Subcutaneous preadipocyte (primary cell): ENCODE results near the gene LENG8. TPM values are rescaled to one million over a fixed set of nuclear protein-coding genes. Genes with fewer than 3 reads are reported as not detected.

Experiments
- small RNA-seq: library from RNA; depleted of rRNA; stranded (forward); fragments of <200 nt; gene quantifications from one replicate; pipeline ENCODE3, GENCODE V24; 2012
- total RNA-seq: library from RNA; depleted of rRNA; stranded (reverse); fragments of >200 nt; gene quantifications from 2 replicates; pipeline ENCODE4 v1.2.3, GENCODE V29; 2012

LENG8 gene
- 50.7 and 57.1 TPM in 2 replicates for total RNA-seq

DNA sequence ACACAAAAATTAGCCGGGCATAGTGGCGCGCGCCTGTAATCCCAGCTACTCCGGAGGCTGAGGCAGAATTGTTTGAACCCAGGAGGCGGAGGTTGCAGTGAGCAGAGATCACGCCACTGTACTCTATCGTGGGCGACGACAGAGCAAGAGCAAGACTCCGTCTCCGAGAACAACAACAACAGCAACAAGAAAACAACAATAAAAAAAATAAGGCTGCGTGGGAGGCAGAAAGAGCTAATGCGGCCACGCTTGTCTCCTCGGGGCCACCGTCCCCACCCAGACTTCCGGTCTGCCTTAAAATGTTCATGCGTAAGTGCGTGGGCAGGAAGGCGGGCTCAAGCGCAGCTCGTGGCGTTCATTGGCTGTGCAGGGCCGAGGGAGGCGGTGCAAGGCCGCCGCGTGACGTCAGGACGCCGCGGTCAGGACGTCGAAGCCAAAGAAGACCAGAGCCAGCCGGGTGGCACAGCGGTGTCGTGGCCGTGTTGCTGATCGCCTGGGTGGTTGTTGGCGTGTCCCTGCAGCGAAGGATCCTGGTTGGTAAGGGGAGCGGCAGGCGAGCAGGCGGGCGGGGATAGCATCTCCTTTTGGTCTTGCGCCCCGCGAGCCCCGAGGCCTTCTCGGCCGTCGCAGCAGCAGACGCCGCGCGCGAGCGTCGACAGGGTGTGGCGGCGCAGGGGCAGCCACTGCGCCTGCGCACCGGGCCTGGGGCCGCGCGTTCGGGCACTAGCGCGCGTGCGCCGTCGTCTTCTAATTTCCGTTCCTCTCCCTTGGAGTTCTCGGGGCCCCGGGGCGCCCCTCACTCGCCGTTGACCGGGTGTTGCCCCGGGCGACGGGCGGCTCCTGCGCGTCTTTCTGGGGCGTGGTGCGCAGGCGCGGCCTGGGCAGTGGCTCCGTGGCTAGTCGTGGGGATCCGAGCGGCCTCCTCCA lies at the start of gene LENG8:
LENG8 (plus strand) TSS at position 426 of the 927 bp plus-strand sequence. CDS start 2,146 bp downstream, outside the sequence.

DNA sequence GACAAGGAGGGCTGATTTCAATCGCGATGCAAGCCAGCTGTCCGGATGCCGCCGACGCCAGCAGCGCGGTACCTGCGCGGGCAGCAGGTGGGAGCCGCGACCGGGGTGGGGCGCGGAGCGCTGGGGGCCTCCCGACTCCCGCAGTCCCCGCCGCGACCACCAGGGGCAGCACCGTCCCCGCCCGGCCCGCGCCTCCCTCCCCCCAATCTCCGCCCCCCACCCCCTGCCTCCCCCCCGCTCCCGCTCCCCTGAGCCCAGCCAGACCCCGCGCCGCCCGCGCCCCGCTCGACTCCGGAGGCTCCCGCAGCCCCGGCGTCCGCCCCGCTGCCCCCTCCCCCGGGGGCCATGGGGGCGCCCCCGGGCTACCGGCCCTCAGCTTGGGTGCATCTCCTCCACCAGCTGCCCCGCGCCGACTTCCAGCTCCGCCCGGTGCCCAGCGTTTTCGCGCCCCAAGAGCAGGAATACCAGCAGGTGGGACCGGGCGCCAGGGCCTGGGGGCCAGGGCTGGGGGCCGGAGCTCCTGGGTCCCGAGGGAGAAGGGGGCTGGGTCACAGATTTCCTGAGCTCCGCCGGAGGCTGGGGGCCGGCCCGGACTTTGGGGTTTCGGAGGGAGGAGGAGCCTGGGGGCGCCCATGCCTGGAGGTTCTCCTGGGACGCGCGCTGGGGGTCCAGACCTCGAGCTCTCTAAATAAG lies 33.6 kb upstream of the LENG8 start, which contains the start of gene TTYH1:
TTYH1 (plus strand) TSS at position 257 of the 693 bp plus-strand sequence; CDS start at position 346, 89 bp downstream.

DNA sequence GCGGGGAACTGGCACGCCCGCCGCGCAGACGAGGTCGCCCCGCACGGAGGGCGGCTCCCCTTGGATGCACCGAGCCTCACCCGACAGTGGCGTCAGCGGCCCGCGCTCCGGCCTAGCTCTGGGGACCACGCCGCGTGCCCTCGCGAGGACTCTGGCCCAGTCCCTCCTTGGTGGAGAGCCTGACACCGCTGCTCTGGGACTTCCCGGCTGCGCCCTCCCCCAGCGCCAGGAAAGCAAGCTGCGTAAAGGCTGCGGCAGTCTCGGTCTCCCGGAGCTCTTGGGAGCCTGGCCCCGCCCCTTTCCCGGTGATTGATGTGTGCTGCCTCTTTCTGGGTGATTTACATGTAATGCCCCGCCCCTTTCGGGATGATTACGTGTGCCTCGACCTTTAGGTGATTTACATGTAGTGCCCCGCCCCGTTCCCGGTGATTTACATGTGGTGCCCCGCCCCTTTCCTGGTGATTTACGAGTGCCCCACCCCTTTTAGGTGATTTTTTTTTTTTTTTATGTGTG lies 14.6 kb downstream of the LENG8 start, which contains the start of gene LENG9:
LENG9 (minus strand) TSS at position 248 of the 513 bp plus-strand sequence. CDS start 252 bp downstream, outside the sequence.

DNA sequence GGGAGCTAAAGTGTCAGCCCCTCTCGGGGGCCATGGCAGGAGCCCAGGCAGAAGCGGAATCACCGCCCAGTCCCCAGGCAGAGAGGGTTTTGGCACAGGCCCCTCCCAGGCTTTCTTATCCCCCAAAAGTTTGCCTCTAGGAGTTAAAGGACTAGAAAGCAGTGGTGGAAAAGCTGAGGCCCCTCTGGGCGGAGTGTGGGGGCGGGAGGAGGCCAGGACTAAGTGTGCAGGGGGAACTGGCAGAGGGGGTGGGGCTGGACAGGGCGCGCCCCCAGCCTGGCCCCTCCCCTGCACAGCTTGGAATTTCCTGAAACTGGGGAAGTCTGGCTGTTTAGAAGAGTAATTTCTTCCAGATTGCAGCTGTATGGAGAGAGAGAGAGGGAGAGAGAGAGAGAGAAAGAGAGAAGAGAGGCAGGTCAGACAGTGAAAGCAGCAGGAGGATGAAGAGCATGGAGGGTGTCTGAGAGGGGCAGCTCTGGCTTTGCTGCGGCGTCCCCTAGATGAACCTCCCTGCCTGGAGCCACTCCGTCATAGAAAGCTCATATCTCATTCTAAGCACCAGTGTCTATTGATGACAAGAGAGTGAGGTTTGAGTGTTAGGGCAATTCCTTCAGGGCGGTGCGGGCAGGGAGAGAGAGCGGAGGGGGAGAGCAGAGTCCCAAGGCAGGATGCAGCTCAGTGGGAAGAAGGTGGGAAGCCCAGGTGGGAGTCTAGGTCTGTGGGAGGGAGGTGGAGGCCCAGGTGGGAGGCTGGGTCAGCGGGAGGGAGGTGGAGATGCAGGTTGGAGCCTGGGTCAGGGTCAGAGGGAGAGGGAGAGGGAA lies 24.3 kb downstream of the LENG8 start, which contains the start of gene CDC42EP5:
CDC42EP5 (minus strand) TSS at position 226 of the 821 bp plus-strand sequence. CDS start 7,749 bp downstream, outside the sequence.

DNA sequence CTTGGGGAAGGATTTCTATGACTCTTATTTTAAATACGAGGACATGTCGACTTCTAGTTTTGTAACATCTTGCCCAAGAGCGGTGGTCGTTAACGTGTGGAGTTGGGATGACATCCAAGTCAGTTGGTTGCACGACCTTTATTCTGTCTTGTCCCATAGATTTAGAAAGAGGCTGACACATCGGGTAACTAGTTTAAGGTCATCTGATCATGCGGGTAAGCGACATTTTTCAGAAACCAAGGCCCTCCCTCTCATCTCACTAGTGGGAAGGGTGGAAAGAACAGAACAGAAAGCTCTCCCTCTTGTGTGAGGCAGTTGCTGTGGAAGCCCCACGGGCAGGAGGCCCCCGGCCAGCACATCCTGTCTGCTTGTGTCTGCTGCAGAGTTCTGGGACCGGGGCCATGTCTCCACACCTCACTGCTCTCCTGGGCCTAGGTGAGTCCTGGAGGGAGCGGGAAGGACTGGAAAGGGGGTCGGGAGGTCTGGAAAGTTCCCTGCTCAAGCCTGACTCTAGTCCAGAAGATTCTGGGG lies 53.6 kb downstream of the LENG8 start, which contains the start of gene LAIR2:
LAIR2 (plus strand) TSS at position 314 of the 531 bp plus-strand sequence; CDS start at position 402, 88 bp downstream.

Small RNA genes lying within 50 kb of the gene (small RNA-seq; reads per million reads assigned to genes)
- gene AC245884.3: not detected

Other genes starting within 250 kb of the LENG8 start
- gene RPS9, start 248.3 kb upstream of the LENG8 start, total RNA-seq: 1,299 and 2,011 TPM in 2 replicates
- gene LILRB3, start 226.2 kb upstream of the LENG8 start, total RNA-seq: 0.20 TPM in 1 of 2 replicates, not detected in the other
- gene LILRA6, start 206.4 kb upstream of the LENG8 start, total RNA-seq: not detected in 2 replicates
- gene LILRB5, start 191.9 kb upstream of the LENG8 start, total RNA-seq: not detected in 2 replicates
- not detected in 2 replicates for gene LILRB2, start 168.1 kb upstream of the LENG8 start, total RNA-seq
- gene LILRA5, start 136.0 kb upstream of the LENG8 start, total RNA-seq: not detected in 2 replicates
- not detected in 2 replicates for gene LILRA4, start 110.0 kb upstream of the LENG8 start, total RNA-seq
- not detected in 2 replicates for gene LAIR1, start 84.3 kb upstream of the LENG8 start, total RNA-seq
- gene TTYH1, start 33.7 kb upstream of the LENG8 start, total RNA-seq: not detected in 2 replicates
- 4.9 and 7.3 TPM in 2 replicates for gene LENG9, start 14.6 kb downstream of the LENG8 start, total RNA-seq
- 7.6 and 18.4 TPM in 2 replicates for gene CDC42EP5, start 24.1 kb downstream of the LENG8 start, total RNA-seq
- gene LAIR2, start 53.6 kb downstream of the LENG8 start, total RNA-seq: not detected in 2 replicates
- not detected in 2 replicates for gene LILRA2, start 124.6 kb downstream of the LENG8 start, total RNA-seq
- not detected in 2 replicates for gene LILRA1, start 144.4 kb downstream of the LENG8 start, total RNA-seq
- gene LILRB1, start 181.3 kb downstream of the LENG8 start, total RNA-seq: not detected in 2 replicates
- gene LILRB4, start 213.8 kb downstream of the LENG8 start, total RNA-seq: not detected in 2 replicates